DOHH2 (cell line): Measurements from ENCODE around the gene ABHD17C.

Source experiments
- H3F3A ChIP-seq: fragments of 200-600 bp; sonication (generic), shearing (Covaris generic); 2 replicates; pipeline ENCODE4 v1.6.0; 2016; ENCODE audit warnings: antibody characterized with exemption, mild to moderate bottlenecking; ENCODE audit not compliant: control insufficient read depth, insufficient read depth
- H3K27ac ChIP-seq: fragments of 200-600 bp; sonication (generic); 2 replicates; pipeline ENCODE4 v1.5.1; 2014; ENCODE audit warnings: low read depth, mild to moderate bottlenecking, low read length, moderate library complexity
- H3K27me3 ChIP-seq: fragments of 200-600 bp; sonication (generic); 2 replicates; pipeline ENCODE4 v1.6.1; 2014; ENCODE audit warnings: mild to moderate bottlenecking, low read length, mixed read lengths; ENCODE audit not compliant: control insufficient read depth
- H3K36me3 ChIP-seq: fragments of 200-600 bp; sonication (generic); 2 replicates; pipeline ENCODE4 v1.6.1; 2014; ENCODE audit warnings: mild to moderate bottlenecking, low read length, moderate library complexity, mixed read lengths; ENCODE audit not compliant: control insufficient read depth
- H3K4me1 ChIP-seq: fragments of 200-600 bp; sonication (generic); 2 replicates; pipeline ENCODE4 v1.6.1; 2014; ENCODE audit warnings: mild to moderate bottlenecking, low read length, mixed read lengths; ENCODE audit not compliant: control insufficient read depth
- H3K4me2 ChIP-seq: fragments of 200-600 bp; sonication (generic); 2 replicates; pipeline ENCODE4 v1.6.0; 2014; ENCODE audit warnings: mild to moderate bottlenecking, low read length, moderate library complexity
- H3K4me3 ChIP-seq: fragments of 200-600 bp; sonication (generic); 2 replicates; pipeline ENCODE4 v1.5.1; 2014; ENCODE audit warnings: mild to moderate bottlenecking, low read length, mixed read lengths
- H3K79me2 ChIP-seq: fragments of 200-600 bp; sonication (generic); 2 replicates; pipeline ENCODE4 v1.6.1; 2014; ENCODE audit warnings: mild to moderate bottlenecking, low read length, mixed read lengths; ENCODE audit not compliant: control insufficient read depth
- H3K9me2 ChIP-seq: fragments of 200-600 bp; sonication (generic); replicated peaks from 2 replicates; pipeline ENCODE4 v1.6.1; 2014; ENCODE audit warnings: mild to moderate bottlenecking, low read length, mixed read lengths; ENCODE audit not compliant: control insufficient read depth
- H3K9me3 ChIP-seq: fragments of 200-600 bp; sonication (generic); 2 replicates; pipeline ENCODE4 v1.6.1; 2014; ENCODE audit warnings: antibody characterized with exemption, low read length, mixed read lengths; ENCODE audit not compliant: control insufficient read depth, insufficient read depth
- H4K20me1 ChIP-seq: fragments of 200-600 bp; sonication (generic); 2 replicates; pipeline ENCODE4 v1.6.0; 2014; ENCODE audit warnings: low read depth, mild to moderate bottlenecking, antibody characterized with exemption, low read length, moderate library complexity; ENCODE audit not compliant: control insufficient read depth, insufficient read depth
- EZH2phosphoT487 ChIP-seq: fragments of 200-600 bp; sonication (generic); IDR thresholded peaks from 2 replicates; pipeline ENCODE4 v1.6.1; 2017; ENCODE audit warnings: borderline replicate concordance, mild to moderate bottlenecking, antibody characterized with exemption, low read length, moderate library complexity, mixed read lengths
- TF ChIP-seq, protein P1 (sequence below): fragments of 200-600 bp; sonication (generic); IDR thresholded peaks from one replicate; pipeline ENCODE4 v1.5.1; 2014; ENCODE audit warnings: antibody characterized with exemption, mild to moderate bottlenecking, low read depth, low read length; ENCODE audit not compliant: poor library complexity, severe bottlenecking

ABHD17C gene

DNA sequence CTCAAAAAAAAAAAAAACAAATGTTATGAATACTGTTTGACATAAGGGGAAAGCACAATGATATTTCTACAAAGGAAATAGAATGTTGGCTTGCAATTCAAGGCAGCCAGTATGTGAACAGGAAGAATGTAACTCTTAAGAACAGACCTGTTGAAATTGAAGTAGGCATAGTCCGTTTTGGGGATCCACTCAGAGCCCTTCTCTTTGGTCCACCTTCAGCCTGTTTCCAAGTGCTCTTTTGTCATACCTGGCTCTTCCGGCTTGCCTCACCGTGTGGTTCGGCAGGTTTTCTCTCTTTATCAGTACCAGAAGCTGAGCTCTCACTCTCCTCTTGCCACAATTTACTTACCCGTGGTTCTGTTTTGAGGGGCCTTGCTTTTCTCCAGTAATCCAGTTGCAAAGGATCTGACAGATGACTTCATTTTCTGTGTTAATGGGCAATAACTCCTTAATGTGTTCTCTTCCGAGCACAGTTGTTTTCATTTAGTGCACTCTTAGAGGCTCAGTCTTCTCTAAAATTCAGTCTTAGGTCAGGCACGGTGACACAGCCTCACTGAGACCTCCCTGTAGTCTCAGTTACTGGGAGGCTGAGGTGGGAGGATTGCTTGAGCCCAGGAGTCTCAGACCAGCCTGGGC, 6.7 kb downstream of the ABHD17C start:
- peaks cover 13% of the 10 kb centered on the region; the same call in 1 of the 2 replicates for H3K27me3 ChIP-seq
- no peaks in the 10 kb centered on the region for H3K9me3 ChIP-seq
- H3K4me3 ChIP-seq: no peak overlapping the region
- no peak for TF ChIP-seq EZH2phosphoT487
- TF ChIP-seq, protein P1, sequence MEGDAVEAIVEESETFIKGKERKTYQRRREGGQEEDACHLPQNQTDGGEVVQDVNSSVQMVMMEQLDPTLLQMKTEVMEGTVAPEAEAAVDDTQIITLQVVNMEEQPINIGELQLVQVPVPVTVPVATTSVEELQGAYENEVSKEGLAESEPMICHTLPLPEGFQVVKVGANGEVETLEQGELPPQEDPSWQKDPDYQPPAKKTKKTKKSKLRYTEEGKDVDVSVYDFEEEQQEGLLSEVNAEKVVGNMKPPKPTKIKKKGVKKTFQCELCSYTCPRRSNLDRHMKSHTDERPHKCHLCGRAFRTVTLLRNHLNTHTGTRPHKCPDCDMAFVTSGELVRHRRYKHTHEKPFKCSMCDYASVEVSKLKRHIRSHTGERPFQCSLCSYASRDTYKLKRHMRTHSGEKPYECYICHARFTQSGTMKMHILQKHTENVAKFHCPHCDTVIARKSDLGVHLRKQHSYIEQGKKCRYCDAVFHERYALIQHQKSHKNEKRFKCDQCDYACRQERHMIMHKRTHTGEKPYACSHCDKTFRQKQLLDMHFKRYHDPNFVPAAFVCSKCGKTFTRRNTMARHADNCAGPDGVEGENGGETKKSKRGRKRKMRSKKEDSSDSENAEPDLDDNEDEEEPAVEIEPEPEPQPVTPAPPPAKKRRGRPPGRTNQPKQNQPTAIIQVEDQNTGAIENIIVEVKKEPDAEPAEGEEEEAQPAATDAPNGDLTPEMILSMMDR: no peak
- H3K4me1 ChIP-seq: no peaks in the 10 kb centered on the region
- H3K27ac ChIP-seq: no peak overlapping the region
- no peaks in the 10 kb centered on the region for H3K36me3 ChIP-seq
- peaks cover 3% of the 10 kb centered on the region; the same call in 1 of the 2 replicates for H3K79me2 ChIP-seq
- H3F3A ChIP-seq: no peaks in the 10 kb centered on the region
- no peaks in the 10 kb centered on the region for H4K20me1 ChIP-seq
- H3K9me2 ChIP-seq: no peaks in the 10 kb centered on the region
- H3K4me2 ChIP-seq: no peak overlapping the region

DNA sequence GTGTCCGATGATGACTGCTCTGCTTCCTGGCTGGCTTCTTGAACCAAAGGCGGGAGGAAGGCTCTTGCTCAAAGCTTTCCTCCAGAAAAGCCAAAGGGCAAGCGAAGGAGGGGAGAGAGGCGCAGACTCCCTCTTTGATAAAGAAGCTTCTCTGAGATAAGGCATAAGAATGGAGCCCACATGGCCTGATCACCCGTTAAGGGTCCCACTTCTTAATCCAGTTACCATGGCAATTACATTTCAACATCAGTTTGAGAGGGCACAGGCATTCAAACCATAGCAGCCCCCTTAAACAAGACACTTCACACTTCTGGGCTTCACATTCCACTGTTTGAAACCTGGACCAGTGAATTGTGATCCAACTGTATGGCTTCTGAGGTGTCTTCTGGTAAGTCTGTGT, 8.0 kb downstream of the ABHD17C start:
- H3K9me2 ChIP-seq: no peaks in the 10 kb centered on the region
- H3K4me3 ChIP-seq: no peak overlapping the region
- H3K27ac ChIP-seq: no peak overlapping the region
- no peaks in the 10 kb centered on the region for H3K79me2 ChIP-seq
- H3K36me3 ChIP-seq: no peaks in the 10 kb centered on the region
- 0 out of 2 replicates have a peak, but pooled peaks cover 5% of the 10 kb centered on the region for H3K27me3 ChIP-seq
- H3K4me1 ChIP-seq: no peaks in the 10 kb centered on the region
- H3F3A ChIP-seq: no peaks in the 10 kb centered on the region
- no peaks in the 10 kb centered on the region for H4K20me1 ChIP-seq
- TF ChIP-seq, protein P1: no peak
- no peak for TF ChIP-seq EZH2phosphoT487
- H3K9me3 ChIP-seq: no peaks in the 10 kb centered on the region
- H3K4me2 ChIP-seq: no peak overlapping the region

GRCh38 chr15:80703965-80704364, 8.9 kb downstream of the ABHD17C start:
- Histone ChIP-seq H3K27ac (no peak overlapping the region), H3F3A (no peaks in the 10 kb centered on the region), H3K27me3 (0 out of 2 replicates have a peak, but pooled peaks cover 2% of the 10 kb centered on the region), H3K4me2 (no peak overlapping the region), H3K9me2 (no peaks in the 10 kb centered on the region), H3K4me1 (no peaks in the 10 kb centered on the region), H3K79me2 (no peaks in the 10 kb centered on the region), H4K20me1 (no peaks in the 10 kb centered on the region), H3K9me3 (no peaks in the 10 kb centered on the region), H3K4me3 (no peak overlapping the region), H3K36me3 (no peaks in the 10 kb centered on the region)
- TF ChIP-seq, protein P1: no peak
- TF ChIP-seq EZH2phosphoT487: no peak
